Naive thymus-derived CD4-positive, alpha-beta T cell (primary cell): ENCODE data around the gene SBSN. TPM values are rescaled to one million over a fixed set of nuclear protein-coding genes. Genes with fewer than 3 reads are reported as not detected.
A peak's percentile ranks its signal among the peaks of the same experiment; 100 is the strongest.

Experiments
- ATAC-seq: fragments of 150-1000 bp; cut with Tn5 transposase; 2 replicates; pipeline ENCODE4 v1.10.0; 2021; ENCODE audit warnings: mild to moderate bottlenecking, moderate library complexity
- CTCF ChIA-PET: fragments of 350-600 bp; sonication (Branson Sonifier 250); formaldehyde crosslinking; loops from one replicate; lab custom pipeline; 2021; ENCODE audit warnings: antibody characterized with exemption; lab: Charles Lee
- POLR2A ChIA-PET: fragments of 350-600 bp; sonication (Branson Sonifier 250); formaldehyde crosslinking; loops from one replicate; lab custom pipeline; 2021; ENCODE audit warnings: antibody characterized with exemption, inconsistent platforms; lab: Charles Lee
- DNase-seq, 9 donors: peaks; one replicate each; pipeline versions ENCODE4 v3.0.0 to v3.0.0-alpha.2; 2020 to 2022; ENCODE audit warnings: mixed read lengths in 1 of 9
- H3K27ac ChIP-seq: one replicate; pipeline ENCODE4 v1.7.0; 2013; ENCODE audit warnings: mild to moderate bottlenecking, low read depth, low read length, moderate library complexity
- H3K27me3 ChIP-seq, 2 donors: one replicate each; pipeline ENCODE4 v1.7.0; 2013; ENCODE audit warnings: low read length in 2 of 2, mild to moderate bottlenecking in 2 of 2, moderate library complexity in 2 of 2; ENCODE audit not compliant: control insufficient read depth in 2 of 2, insufficient read depth in 2 of 2
- H3K36me3 ChIP-seq, 3 experiments: 1 replicate in 2 of 3; 2 replicates in 1 of 3; pipeline ENCODE4 v1.7.0; 2013; ENCODE audit warnings: low read length in 3 of 3, mild to moderate bottlenecking in 3 of 3, moderate library complexity in 1 of 3; ENCODE audit not compliant: insufficient read depth in 3 of 3, control insufficient read depth in 2 of 3
- H3K4me1 ChIP-seq, 2 donors: one replicate each; pipeline ENCODE4 v1.7.0; 2013; ENCODE audit warnings: low read length in 2 of 2, mild to moderate bottlenecking in 2 of 2, moderate library complexity in 1 of 2; ENCODE audit not compliant: control insufficient read depth in 2 of 2, insufficient read depth in 2 of 2
- H3K4me3 ChIP-seq: 2 replicates; pipeline ENCODE4 v1.7.0; 2013; ENCODE audit warnings: mild to moderate bottlenecking, low read length
- H3K9me3 ChIP-seq, 3 experiments: 1 replicate in 2 of 3; 2 replicates in 1 of 3; pipeline ENCODE4 v1.7.0; 2013; ENCODE audit warnings: low read length in 3 of 3; ENCODE audit not compliant: control insufficient read depth in 2 of 3
- H3K27ac Mint-ChIP-seq, 9 donors: one replicate each; pipeline ENCODE4 v1.8.0; 2020 to 2022; ENCODE audit warnings: mixed read lengths in 9 of 9, mild to moderate bottlenecking in 8 of 9, moderate library complexity in 5 of 9, inconsistent platforms in 2 of 9
- H3K27me3 Mint-ChIP-seq, 5 donors: one replicate each; pipeline ENCODE4 v1.8.0; 2021 to 2022; ENCODE audit warnings: mixed read lengths in 5 of 5, mild to moderate bottlenecking in 1 of 5
- H3K36me3 Mint-ChIP-seq, 5 donors: one replicate each; pipeline ENCODE4 v1.8.0; 2020 to 2022; ENCODE audit warnings: mixed read lengths in 5 of 5, mild to moderate bottlenecking in 3 of 5, inconsistent platforms in 1 of 5
- H3K4me1 Mint-ChIP-seq, 7 donors: one replicate each; pipeline ENCODE4 v1.8.0; 2020 to 2022; ENCODE audit warnings: mixed read lengths in 7 of 7, mild to moderate bottlenecking in 3 of 7, inconsistent platforms in 1 of 7
- H3K4me3 Mint-ChIP-seq, 10 donors: one replicate each; pipeline ENCODE4 v1.8.0; 2020 to 2022; ENCODE audit warnings: mild to moderate bottlenecking in 10 of 10, mixed read lengths in 10 of 10, moderate library complexity in 6 of 10, inconsistent platforms in 2 of 10
- H3K9me3 Mint-ChIP-seq, 11 donors: one replicate each; pipeline ENCODE4 v1.8.0; 2020 to 2022; ENCODE audit warnings: mixed read lengths in 11 of 11, mild to moderate bottlenecking in 4 of 11, inconsistent platforms in 1 of 11, moderate library complexity in 1 of 11
- intact Hi-C, 2 donors: fragments of 100-400 bp; cut with micrococcal nuclease; formaldehyde crosslinking; loops; one replicate each; pipeline ENCODE4 v1.15.1; 2023
- polyA plus RNA-seq, 2 donors: library from polyadenylated mRNA; unstranded; fragments of 300-500 nt; fragmentation: Illumina TruSeq; gene quantifications; one replicate each; pipeline ENCODE4 v1.2.3, GENCODE V29; 2021
- total RNA-seq, 6 experiments: library from RNA in 5 of 6; stranded (reverse) in 5 of 6; gene quantifications; 1 replicate in 5 of 6; 2 replicates in 1 of 6; pipeline ENCODE4 v1.2.3 and lab custom pipeline; 2021 to 2026

SBSN gene
- total RNA-seq (not detected), polyA plus RNA-seq (not detected), total RNA-seq (lab: John Stamatoyannopoulos, UW) (not detected)

GRCh38 chr19:35528218-35529038 lies at the start of gene SBSN:
TSS of gene SBSN (minus strand) at chr19:35528311. CDS start at chr19:35528281, 30 bp downstream.
- no peak for DNase-seq
- intact Hi-C loops: no loop called here
- Mint-ChIP-seq H3K27me3 (peaks cover 22 to 42% (median 31%) of the 10 kb centered on the region in 5 donors), H3K4me3 (no peak within 1 kb of the TSS), H3K9me3 (no peaks in the 10 kb centered on the region), H3K4me1 (peaks cover 0 to 8% (median 6%) of the 10 kb centered on the region in 7 donors), H3K36me3 (peaks cover 0 to 4% (median 0%) of the 10 kb centered on the region in 5 donors), H3K27ac (peak within 1 kb of the TSS in 1 of 9 donors; percentile 16)
- no peaks in the 10 kb centered on the region for H3K27me3 ChIP-seq
- H3K9me3 ChIP-seq: no peaks in the 10 kb centered on the region
- no peak for ATAC-seq
- H3K4me3 ChIP-seq: no peak within 1 kb of the TSS
- H3K4me1 ChIP-seq: peaks cover 0 to 2% of the 10 kb centered on the region in 2 donors
- ChIA-PET CTCF (no interaction called here), POLR2A (no interaction called here)
- H3K27ac ChIP-seq: no peak within 1 kb of the TSS
- no peaks in the 10 kb centered on the region for H3K36me3 ChIP-seq

GRCh38 chr19:35571406-35571965 lies 43.4 kb upstream of the SBSN start:
- Mint-ChIP-seq H3K9me3 (peaks cover 0 to 32% (median 15%) of the 10 kb centered on the region in 11 donors), H3K27ac (no peak overlapping the region), H3K36me3 (peaks cover under 1 to 13% (median 9%) of the 10 kb centered on the region in 5 donors), H3K4me1 (peaks cover 0 to 3% (median 0%) of the 10 kb centered on the region in 7 donors), H3K4me3 (no peak overlapping the region), H3K27me3 (peaks cover 3 to 25% (median 17%) of the 10 kb centered on the region in 5 donors)
- intact Hi-C loops: no loop called here
- POLR2A ChIA-PET: no interaction called here
- ATAC-seq (no peak), DNase-seq (no peak)
- Histone ChIP-seq H3K4me1 (no peaks in the 10 kb centered on the region), H3K27me3 (no peaks in the 10 kb centered on the region), H3K9me3 (peaks cover 0 to 11% (median 0%) of the 10 kb centered on the region in 3 experiments), H3K27ac (no peak overlapping the region), H3K4me3 (no peak overlapping the region), H3K36me3 (no peaks in the 10 kb centered on the region)
- CTCF ChIA-PET: no interaction called here

- H3K36me3 ChIP-seq: no peaks in the 10 kb centered on the region
- no peaks in the 10 kb centered on the region for H3K4me1 ChIP-seq
- no peaks in the 10 kb centered on the region for H3K27me3 ChIP-seq
- Mint-ChIP-seq H3K36me3 (peaks cover 0 to 1% (median 0%) of the 10 kb centered on the region in 5 donors), H3K4me3 (no peak overlapping the region), H3K27ac (no peak overlapping the region), H3K9me3 (peaks cover 0 to 10% (median under 1%) of the 10 kb centered on the region in 11 donors), H3K4me1 (peaks cover 0 to 3% (median 0%) of the 10 kb centered on the region in 7 donors), H3K27me3 (peaks cover 5 to 27% (median 19%) of the 10 kb centered on the region in 5 donors)
- ChIA-PET CTCF (no interaction called here), POLR2A (no interaction called here)
- H3K9me3 ChIP-seq: no peaks in the 10 kb centered on the region
- no peak overlapping the region for H3K27ac ChIP-seq
- ATAC-seq (no peak), DNase-seq (no peak)
- intact Hi-C loops: no loop called here
- no peak overlapping the region for H3K4me3 ChIP-seq
Observed at GRCh38 chr19:35569281-35569781, 41.2 kb upstream of the SBSN start.

GRCh38 chr19:35566738-35567137 lies 38.6 kb upstream of the SBSN start:
- ChIA-PET POLR2A (no interaction called here), CTCF (no interaction called here)
- Mint-ChIP-seq H3K4me3 (no peak overlapping the region), H3K27ac (no peak overlapping the region), H3K9me3 (peaks cover 0 to 1% (median 0%) of the 10 kb centered on the region in 11 donors), H3K36me3 (peaks cover 0 to 4% (median 0%) of the 10 kb centered on the region in 5 donors), H3K27me3 (peaks cover 10 to 46% (median 29%) of the 10 kb centered on the region in 5 donors), H3K4me1 (peaks cover 0 to 3% (median 0%) of the 10 kb centered on the region in 7 donors)
- no peaks in the 10 kb centered on the region for H3K27me3 ChIP-seq
- H3K4me3 ChIP-seq: no peak overlapping the region
- no peak for DNase-seq
- intact Hi-C loops: no loop called here
- H3K9me3 ChIP-seq: no peaks in the 10 kb centered on the region
- H3K27ac ChIP-seq: no peak overlapping the region
- ATAC-seq: no peak
- H3K4me1 ChIP-seq: no peaks in the 10 kb centered on the region
- H3K36me3 ChIP-seq: no peaks in the 10 kb centered on the region

GRCh38 chr19:35565016-35565856 lies 37.1 kb upstream of the SBSN start:
- Mint-ChIP-seq H3K36me3 (peaks cover 0 to 8% (median 0%) of the 10 kb centered on the region in 5 donors), H3K27me3 (peaks cover 19 to 49% (median 41%) of the 10 kb centered on the region in 5 donors), H3K9me3 (peaks cover 0 to 8% (median 0%) of the 10 kb centered on the region in 11 donors), H3K27ac (no peak overlapping the region), H3K4me1 (peaks cover 0 to 9% (median 0%) of the 10 kb centered on the region in 7 donors), H3K4me3 (peak overlapping the region in 1 of 10 donors; percentile 60)
- no peak overlapping the region for H3K4me3 ChIP-seq
- POLR2A ChIA-PET: no interaction called here
- peaks cover 0 to 6% of the 10 kb centered on the region in 2 donors for H3K27me3 ChIP-seq
- ATAC-seq (no peak), DNase-seq (no peak)
- CTCF ChIA-PET: no interaction called here
- no peaks in the 10 kb centered on the region for H3K36me3 ChIP-seq
- no peak overlapping the region for H3K27ac ChIP-seq
- intact Hi-C loops: no loop called here
- no peaks in the 10 kb centered on the region for H3K4me1 ChIP-seq
- no peaks in the 10 kb centered on the region for H3K9me3 ChIP-seq

GRCh38 chr19:35563207-35563829 lies 35.2 kb upstream of the SBSN start, which contains the start of gene ATP4A:
TSS of gene ATP4A (minus strand) at chr19:35563658. CDS start at chr19:35563629, 29 bp downstream.
- Mint-ChIP-seq H3K9me3 (peaks cover 0 to 8% (median 0%) of the 10 kb centered on the region in 11 donors), H3K4me1 (peaks cover 0 to 9% (median 5%) of the 10 kb centered on the region in 7 donors), H3K36me3 (peaks cover 0 to 8% (median 0%) of the 10 kb centered on the region in 5 donors), H3K27ac (no peak within 1 kb of the TSS), H3K27me3 (peaks cover 30 to 60% (median 46%) of the 10 kb centered on the region in 5 donors), H3K4me3 (no peak within 1 kb of the TSS)
- no peak within 1 kb of the TSS for H3K27ac ChIP-seq
- H3K9me3 ChIP-seq: no peaks in the 10 kb centered on the region
- ChIA-PET CTCF (no interaction called here), POLR2A (no interaction called here)
- H3K27me3 ChIP-seq: peaks cover 0 to 10% of the 10 kb centered on the region in 2 donors
- intact Hi-C loops: no loop called here
- peaks cover 0 to 7% of the 10 kb centered on the region in 2 donors for H3K4me1 ChIP-seq
- no peak within 1 kb of the TSS for H3K4me3 ChIP-seq
- DNase-seq (no peak), ATAC-seq (no peak)
- no peaks in the 10 kb centered on the region for H3K36me3 ChIP-seq
